Activated CD8-positive, alpha-beta memory T cell treated with anti-CD3 and anti-CD28 coated beads, Interleukin-2, amount 50 U/mL, for 24 hours (primary cell): ENCODE measurements around the gene KRT83.
"Not testable (repeated sequence)": the region's sequence is repeated elsewhere in the genome, so short reads cannot be mapped to it uniquely, and the experiment has no call there.

Experiments used
- DNase-seq: peaks from one replicate; pipeline ENCODE4 v3.0.0-alpha.2; 2020; ENCODE audit errors: extremely low read depth

The KRT83 gene

GRCh38 chr12:52286857-52287785 lies 34.1 kb downstream of the KRT83 start:
- DNase-seq: not testable (repeated sequence)

GRCh38 chr12:52285851-52286530 lies 35.2 kb downstream of the KRT83 start:
- no peak for DNase-seq

- DNase-seq: no peak
Observed at GRCh38 chr12:52285172-52285745, 35.9 kb downstream of the KRT83 start.

- no peak for DNase-seq
Observed at GRCh38 chr12:52284562-52285171, 36.5 kb downstream of the KRT83 start.

GRCh38 chr12:52280796-52281560 lies 40.2 kb downstream of the KRT83 start:
- no peak for DNase-seq

GRCh38 chr12:52280319-52280795 lies 40.8 kb downstream of the KRT83 start:
- DNase-seq: no peak

- no peak for DNase-seq
Observed at GRCh38 chr12:52279422-52280318, 41.5 kb downstream of the KRT83 start.

- DNase-seq: peak; percentile 18
Observed at GRCh38 chr12:52278575-52279421, 42.4 kb downstream of the KRT83 start.

- no peak for DNase-seq
Observed at GRCh38 chr12:52277486-52278245, 43.5 kb downstream of the KRT83 start.

GRCh38 chr12:52275686-52276085 lies 45.5 kb downstream of the KRT83 start:
- DNase-seq: no peak

GRCh38 chr12:52274521-52275120 lies 46.6 kb downstream of the KRT83 start, which contains the start of gene KRT86:
Gene KRT86, plus strand, starts transcription at chr12:52274645. Its CDS starts 27,272 bp downstream, at chr12:52301917.
- no peak for DNase-seq

GRCh38 chr12:52271158-52271557 lies 50.0 kb downstream of the KRT83 start:
- no peak for DNase-seq

- no peak for DNase-seq
Observed at GRCh38 chr12:52270541-52271070, 50.6 kb downstream of the KRT83 start.

- DNase-seq: no peak
Observed at GRCh38 chr12:52268212-52268611, 53.0 kb downstream of the KRT83 start.

- no peak for DNase-seq
Observed at GRCh38 chr12:52267699-52268098, 53.5 kb downstream of the KRT83 start.

- DNase-seq: no peak
Observed at GRCh38 chr12:52267266-52267665, 53.9 kb downstream of the KRT83 start.

- no peak for DNase-seq
Observed at GRCh38 chr12:52266514-52266913, 54.7 kb downstream of the KRT83 start.

- no peak for DNase-seq
Observed at GRCh38 chr12:52264435-52264825, 56.8 kb downstream of the KRT83 start.
